Measurements from ENCODE around the gene ABI2.

The ABI2 gene

GRCh38 chr2:203431391-203432185 lies 103.4 kb downstream of the ABI2 start:
- DNase-seq: no peak

- no peak for DNase-seq
These were observed 104.6 kb downstream of the ABI2 start for GRCh38 chr2:203432811-203433210.

DNA sequence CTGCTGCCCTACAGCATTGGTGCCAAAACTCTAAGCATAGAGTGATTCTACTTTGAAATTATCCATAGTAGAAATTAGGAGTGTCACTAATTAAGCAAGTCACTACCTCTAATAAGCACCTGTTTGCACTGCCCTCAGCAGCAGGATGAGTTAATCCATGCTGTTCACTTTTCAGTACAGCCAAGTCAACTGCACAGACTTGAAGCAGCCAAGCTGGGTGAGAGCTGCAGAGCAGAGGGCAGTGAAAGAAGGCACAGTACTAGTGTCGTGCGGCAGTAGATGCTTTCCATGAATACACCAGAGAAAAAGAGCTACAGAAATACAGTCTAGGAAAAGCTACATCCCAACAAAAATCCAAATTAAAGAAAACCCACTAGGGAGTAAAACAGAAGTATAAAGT lies 108.3 kb downstream of the ABI2 start:
- DNase-seq: no peak

GRCh38 chr2:203437511-203437910 lies 109.3 kb downstream of the ABI2 start:
- no peak for DNase-seq

DNA sequence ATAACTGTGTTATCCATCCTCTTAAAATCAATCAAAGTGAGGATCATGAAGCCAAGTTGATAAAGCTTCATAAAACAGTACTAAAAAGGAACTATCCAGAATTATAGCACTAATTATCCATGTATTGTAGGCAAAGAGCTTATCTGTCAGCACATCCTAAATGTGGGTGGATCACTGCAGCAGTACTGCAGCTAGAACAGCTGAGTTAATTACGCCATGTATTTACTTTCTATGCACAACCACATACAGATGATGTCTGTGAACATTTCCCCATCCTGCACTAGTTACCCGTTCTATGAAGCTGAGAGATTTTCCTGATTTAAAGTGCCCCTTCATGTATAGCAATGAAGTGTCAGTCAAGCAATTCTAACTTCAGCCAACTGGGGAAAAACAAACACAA lies 110.3 kb downstream of the ABI2 start:
- DNase-seq: no peak

- no peak for DNase-seq
These were observed 112.5 kb downstream of the ABI2 start for GRCh38 chr2:203440671-203441070.

DNA sequence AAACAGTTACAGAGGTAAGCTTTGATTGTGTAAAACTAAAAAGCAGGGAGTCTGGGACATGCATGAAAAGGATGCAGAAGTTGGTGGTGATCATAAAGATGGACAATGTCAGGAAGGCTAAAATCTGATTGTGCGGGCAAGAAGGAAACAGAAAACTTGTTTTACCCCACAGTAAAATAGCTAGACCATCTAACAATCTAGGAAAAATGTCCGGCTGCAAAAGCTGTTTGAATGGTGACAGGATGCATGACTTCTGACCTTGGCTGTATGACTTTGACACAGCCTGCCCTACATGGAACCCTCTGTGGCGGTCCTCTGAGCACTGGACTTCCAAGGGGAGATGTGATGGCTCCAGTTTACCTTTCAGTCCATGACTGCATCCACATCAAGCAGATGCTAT lies 113.3 kb downstream of the ABI2 start:
- no peak for DNase-seq

DNA sequence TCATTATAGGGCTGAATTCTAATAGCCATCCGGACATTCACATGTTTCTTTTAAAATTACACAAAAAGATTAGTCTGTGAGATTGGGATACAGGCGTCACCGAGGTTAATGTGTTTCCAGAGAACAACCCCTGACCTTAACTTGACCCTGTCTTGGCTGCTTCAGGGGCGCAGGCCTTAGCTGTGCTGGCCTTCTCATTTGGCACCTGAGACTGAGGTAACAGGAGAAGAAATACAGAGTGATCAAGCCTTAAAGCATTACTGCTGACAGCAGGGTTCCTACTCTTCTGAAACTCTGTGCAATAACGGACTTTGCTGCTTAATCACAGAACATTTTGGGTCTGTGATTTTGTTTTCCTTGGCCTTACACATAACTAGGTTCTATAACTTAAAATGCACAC lies 114.3 kb downstream of the ABI2 start:
- DNase-seq: no peak

DNA sequence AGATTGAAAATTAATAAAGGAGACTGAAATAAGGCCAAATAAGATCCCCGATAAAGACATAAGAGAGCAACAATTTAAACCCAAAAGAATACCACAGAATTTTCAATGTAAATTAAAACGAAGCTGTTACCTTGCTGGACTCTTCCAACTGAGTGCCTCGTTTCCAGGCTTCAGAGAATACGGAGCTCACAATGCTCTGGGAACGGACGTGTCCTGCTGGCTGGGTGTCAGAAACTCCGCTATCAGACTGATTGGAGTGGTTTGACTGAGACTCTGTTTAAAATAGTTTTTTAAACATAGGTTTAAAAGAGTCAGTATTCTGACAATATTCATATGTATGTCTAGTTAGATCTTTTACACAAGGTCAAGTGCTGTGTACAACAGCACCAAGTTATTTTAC lies 116.5 kb downstream of the ABI2 start:
- DNase-seq: no peak

DNA sequence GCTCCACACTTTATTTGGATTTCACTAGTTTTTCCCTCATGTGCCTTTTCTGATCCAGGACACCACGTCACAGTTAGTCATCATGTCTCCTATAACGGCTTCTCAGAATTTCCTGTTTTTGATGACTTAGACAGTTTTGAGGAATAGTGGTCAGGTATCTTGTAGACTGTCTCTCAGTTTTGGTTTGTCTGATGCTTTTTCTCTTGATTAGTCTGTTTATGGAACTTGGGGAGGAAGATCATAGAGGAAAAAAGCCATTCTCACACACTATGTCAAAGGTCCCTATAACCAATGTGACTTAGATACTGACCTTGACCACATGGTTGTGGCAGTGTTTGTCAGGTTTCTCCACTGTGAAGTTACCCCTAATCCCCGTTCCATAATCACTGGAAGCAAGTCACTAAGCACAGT lies 117.9 kb downstream of the ABI2 start:
- no peak for DNase-seq

DNA sequence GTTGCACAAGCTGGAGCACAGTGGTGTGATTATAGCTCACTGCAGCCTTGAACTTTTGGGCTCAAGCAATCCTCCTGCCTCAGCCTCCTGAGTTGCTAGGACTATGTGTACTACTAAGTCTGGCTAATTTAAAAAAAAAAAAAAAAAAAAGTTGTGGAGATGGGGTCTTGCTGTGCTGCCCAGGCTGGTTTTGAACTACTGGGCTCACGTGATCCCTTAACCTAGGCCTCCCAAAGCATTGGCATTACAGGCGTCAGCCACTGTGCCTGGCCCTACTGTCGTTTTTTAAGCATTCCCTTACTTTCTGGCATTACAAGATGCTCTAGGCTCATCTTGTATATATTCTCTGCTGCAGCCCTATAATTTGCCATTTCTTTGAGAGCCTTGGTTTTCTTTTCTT lies 118.6 kb downstream of the ABI2 start:
- DNase-seq: no peak

DNA sequence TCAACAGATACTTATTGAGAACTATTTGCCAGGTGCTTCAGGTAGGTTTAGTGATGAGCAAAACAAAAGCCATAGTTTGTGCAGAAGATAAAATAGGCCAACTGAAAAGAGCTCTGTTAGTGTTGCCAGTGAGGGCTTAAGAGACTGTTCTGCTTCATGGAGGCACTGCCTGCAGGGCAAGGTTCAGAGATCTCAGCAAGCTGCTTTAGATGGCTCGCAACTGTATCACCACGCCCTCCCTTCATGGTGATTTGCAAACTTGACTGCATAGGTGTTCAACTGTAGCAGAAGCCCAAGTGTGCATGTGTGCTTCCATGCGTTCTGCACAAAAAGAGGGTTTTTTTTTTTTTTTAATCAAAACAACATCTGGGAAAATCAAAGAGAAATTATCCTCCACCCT lies 122.4 kb downstream of the ABI2 start:
- no peak for DNase-seq

- no peak for DNase-seq
These were observed 122.8 kb downstream of the ABI2 start for GRCh38 chr2:203451011-203451410.

GRCh38 chr2:203451689-203452088 lies 123.5 kb downstream of the ABI2 start:
- DNase-seq: no peak

GRCh38 chr2:203453858-203454451 lies 125.8 kb downstream of the ABI2 start:
- DNase-seq: no peak

DNA sequence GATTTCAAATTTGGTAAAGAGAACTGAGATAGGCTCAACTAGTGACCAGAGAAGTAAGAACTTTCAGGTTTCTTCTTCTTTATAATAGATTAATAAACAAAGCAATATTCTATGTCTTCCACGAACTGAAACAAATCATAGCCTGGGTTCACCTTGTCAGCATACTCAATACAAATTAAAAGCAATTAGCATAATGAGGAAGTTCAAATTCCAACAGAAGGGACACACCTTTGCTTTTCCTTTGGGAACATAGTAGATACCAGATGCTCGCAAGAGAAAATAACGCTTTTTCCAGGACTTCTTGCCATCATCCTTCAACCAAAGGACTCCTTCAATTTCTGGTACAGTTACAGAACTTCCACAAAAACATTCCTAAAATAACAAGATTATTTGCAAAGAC lies 127.0 kb downstream of the ABI2 start:
- no peak for DNase-seq

- DNase-seq: no peak
These were observed 133.6 kb downstream of the ABI2 start for GRCh38 chr2:203461746-203462145.

GRCh38 chr2:203462308-203462707 lies 134.1 kb downstream of the ABI2 start:
- no peak for DNase-seq

GRCh38 chr2:203463266-203463678 lies 135.1 kb downstream of the ABI2 start:
- no peak for DNase-seq

- no peak for DNase-seq
These were observed 141.4 kb downstream of the ABI2 start for GRCh38 chr2:203469546-203469945.

- no peak for DNase-seq
These were observed 142.2 kb downstream of the ABI2 start for GRCh38 chr2:203470371-203470770.

- DNase-seq: no peak
These were observed 143.1 kb downstream of the ABI2 start for GRCh38 chr2:203471323-203471722.

GRCh38 chr2:203476881-203477280 lies 148.7 kb downstream of the ABI2 start:
- DNase-seq: no peak

DNA sequence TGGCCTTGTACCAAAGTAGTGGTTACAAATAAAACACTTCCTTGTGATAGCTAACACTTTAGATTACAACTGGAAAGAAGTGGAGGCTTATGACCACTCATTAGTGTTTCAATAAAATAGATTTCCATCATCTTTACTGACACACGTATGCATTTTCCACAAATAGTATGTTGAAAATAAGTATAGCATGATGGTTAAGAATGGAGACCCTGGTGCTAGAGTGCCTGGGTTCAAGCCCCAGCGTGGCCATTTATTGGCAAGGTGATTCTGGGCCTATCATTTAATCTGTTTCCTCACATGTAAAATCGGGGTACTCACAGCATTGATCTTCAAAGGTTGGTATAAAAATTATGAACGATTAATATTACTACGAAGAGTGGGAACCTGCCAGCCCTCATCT lies 152.4 kb downstream of the ABI2 start:
- no peak for DNase-seq
